ENCODE data around the gene ZBTB16. TPM values are rescaled to one million over a fixed set of nuclear protein-coding genes. Genes with fewer than 3 reads are reported as not detected.
A peak's percentile ranks its signal among the peaks of the same experiment; 100 is the strongest.

ZBTB16 gene
- total and polyA plus RNA-seq, 2 donors (not counting 3 experiments of a cell fraction or from before 2014, with no cell fraction given) = 9.8 to 20.3 TPM

DNA sequence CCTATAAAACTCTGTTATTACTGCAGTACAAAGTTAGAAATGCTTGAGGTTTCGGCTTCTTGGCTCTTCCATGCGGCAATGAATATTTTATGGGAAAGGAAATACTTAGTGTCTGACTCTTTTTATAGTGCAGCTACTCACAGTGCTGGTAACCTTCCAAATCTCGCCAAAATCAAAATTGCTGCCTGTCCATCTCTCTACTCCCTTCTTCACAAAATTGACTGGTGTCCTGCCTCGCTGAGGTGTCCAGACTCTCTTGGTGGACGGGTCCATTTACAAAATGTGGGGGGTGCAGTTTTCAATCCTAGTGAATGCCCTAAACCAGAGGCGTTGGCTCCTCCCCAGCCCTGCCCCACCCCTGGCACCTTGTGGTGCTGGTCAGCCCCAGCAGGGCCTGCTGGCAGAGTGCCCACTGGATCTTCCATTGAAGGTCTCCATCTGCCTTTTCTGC is 73.5 kb downstream of the ZBTB16 start:
- Histone ChIP-seq H4K20me1 (replicated peaks; ENCODE audit: control insufficient read depth, extremely low read depth, insufficient read depth, low read length) (no peaks in the 10 kb centered on the region), H3K27ac (ENCODE audit: insufficient read depth, low read depth, low read length) (no peak overlapping the region), H3K4me2 (ENCODE audit: insufficient read depth, low read length) (no peak overlapping the region), H3K27me3 (ENCODE audit: control insufficient read depth in 2 of 2, insufficient read depth in 2 of 2, low read length in 2 of 2) (no peaks in the 10 kb centered on the region), H3K79me2 (ENCODE audit: control insufficient read depth, insufficient read depth, low read length) (no peaks in the 10 kb centered on the region), H3K9me1 (replicated peaks; ENCODE audit: control insufficient read depth, extremely low read depth, insufficient read depth, low read length) (no peaks in the 10 kb centered on the region), H3K4me1 (ENCODE audit: control insufficient read depth, extremely low read depth, insufficient read depth, low read length) (peaks cover 19% of the 10 kb centered on the region), H3K9me3 (replicated peaks; ENCODE audit: control insufficient read depth, insufficient read depth, low read length) (no peaks in the 10 kb centered on the region), H3K36me3 (ENCODE audit: control insufficient read depth in 2 of 2, extremely low read depth in 1 of 2, insufficient read depth in 2 of 2, low read length in 2 of 2) (no peaks in the 10 kb centered on the region), H3K4me3 (replicated peaks in 1 of 3; ENCODE audit: insufficient read depth in 1 of 3, low read depth in 1 of 3, low read length in 3 of 3) (no peak overlapping the region), H3K9ac (replicated peaks; ENCODE audit: extremely low read depth, insufficient read depth, low read length) (no peak overlapping the region), H2AFZ (ENCODE audit: low read depth, low read length) (no peak overlapping the region)
- dilution Hi-C loops (cut with MboI; ENCODE audit: extremely low pct_ligation_motif_present, low sequenced_read_pairs) = no loop called here
- BruUV-seq (replicated peaks) = no TSS peak
- TF ChIP-seq MAX (IDR thresholded peaks at IDR 0.05; ENCODE audit: insufficient read depth, insufficient read length) (no peak), MYC (IDR thresholded peaks at IDR 0.05; ENCODE audit: low read depth, low read length) (no peak), FOS (IDR thresholded peaks at IDR 0.05; ENCODE audit: borderline replicate concordance, insufficient read depth, low read length) (no peak), EZH2 (IDR thresholded peaks at IDR 0.05; ENCODE audit: borderline replicate concordance, low read depth, low read length, severe bottlenecking) (no peak), JUN (IDR thresholded peaks at IDR 0.05; ENCODE audit: borderline replicate concordance, insufficient read depth, insufficient read length, low read depth) (no peak), POLR2AphosphoS5 (IDR thresholded peaks at IDR 0.05; ENCODE audit: insufficient read depth, low read depth, low read length) (no peak)
- intact Hi-C loops (cut with micrococcal nuclease) = no loop called here
- POLR2A ChIA-PET = no interaction called here
- FAIRE-seq = no peak
- DNase-seq (ENCODE audit: low read depth, low spot score) = no peak
- CTCF ChIA-PET = interaction anchor here (1.1 to 1.6 kb wide), 4 partner anchors 12 to 140 kb away, joined by 3 to 4 read pairs (median 4); partner anchors contain the start of gene ZBTB16

DNA sequence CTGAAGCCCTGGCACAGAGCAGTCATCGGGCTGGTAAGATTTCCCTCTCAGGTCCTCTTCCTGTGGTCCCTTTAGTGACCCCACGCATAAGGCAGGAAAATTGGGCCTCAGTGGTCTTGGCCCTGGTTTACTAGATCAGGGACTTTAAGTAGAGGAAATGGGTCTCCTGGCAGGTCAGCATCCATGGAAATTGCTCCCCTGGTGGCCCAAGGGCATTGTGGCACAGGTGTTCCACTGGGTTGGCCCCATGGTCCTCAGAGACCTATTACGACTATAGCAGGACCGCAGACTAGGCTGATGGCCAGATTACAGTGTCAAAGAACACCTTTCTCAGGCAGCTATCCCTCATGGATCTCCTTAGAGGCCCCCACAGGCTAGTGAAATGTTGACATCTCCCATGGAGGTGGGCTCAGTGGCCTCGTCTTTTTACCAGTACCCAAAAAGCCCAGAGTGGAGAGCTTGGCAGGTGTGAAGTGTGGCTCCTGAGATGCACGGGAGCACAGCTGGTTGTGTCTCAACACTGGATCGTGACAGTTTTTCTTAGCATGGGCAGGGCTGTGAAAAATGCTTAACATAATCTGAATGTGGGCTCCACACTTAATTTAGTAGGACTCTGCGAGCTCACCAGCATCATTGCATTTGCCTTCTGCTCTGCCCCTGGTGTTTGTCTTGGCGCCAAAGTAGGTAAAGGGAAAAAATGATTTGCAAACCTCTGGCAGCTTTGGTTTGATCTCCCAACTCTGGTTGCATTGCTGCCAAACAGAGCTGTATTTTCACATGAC is 74.2 kb downstream of the ZBTB16 start:
- ChIA-PET CTCF (interaction anchor here (0.8 to 2.8 kb wide), 10 partner anchors 9 to 141 kb away, joined by 3 to 10 read pairs (median 4); partner anchors contain the start of gene ZBTB16), POLR2A (no interaction called here)

More for the DNA sequence above, 74.2 kb downstream of the ZBTB16 start:
- Histone ChIP-seq H2AFZ (ENCODE audit: low read depth, low read length) (no peak overlapping the region), H3K27ac (ENCODE audit: insufficient read depth, low read depth, low read length) (no peak overlapping the region), H3K9ac (replicated peaks; ENCODE audit: extremely low read depth, insufficient read depth, low read length) (no peak overlapping the region), H3K27me3 (ENCODE audit: control insufficient read depth in 2 of 2, insufficient read depth in 2 of 2, low read length in 2 of 2) (no peaks in the 10 kb centered on the region), H3K4me2 (ENCODE audit: insufficient read depth, low read length) (no peak overlapping the region), H3K9me1 (replicated peaks; ENCODE audit: control insufficient read depth, extremely low read depth, insufficient read depth, low read length) (no peaks in the 10 kb centered on the region), H3K79me2 (ENCODE audit: control insufficient read depth, insufficient read depth, low read length) (no peaks in the 10 kb centered on the region), H3K9me3 (replicated peaks; ENCODE audit: control insufficient read depth, insufficient read depth, low read length) (no peaks in the 10 kb centered on the region), H3K4me1 (ENCODE audit: control insufficient read depth, extremely low read depth, insufficient read depth, low read length) (peaks cover 24% of the 10 kb centered on the region), H3K4me3 (replicated peaks in 1 of 3; ENCODE audit: insufficient read depth in 1 of 3, low read depth in 1 of 3, low read length in 3 of 3) (no peak overlapping the region), H3K36me3 (ENCODE audit: control insufficient read depth in 2 of 2, extremely low read depth in 1 of 2, insufficient read depth in 2 of 2, low read length in 2 of 2) (no peaks in the 10 kb centered on the region), H4K20me1 (replicated peaks; ENCODE audit: control insufficient read depth, extremely low read depth, insufficient read depth, low read length) (no peaks in the 10 kb centered on the region)
- DNase-seq (ENCODE audit: low read depth, low spot score) (peak; percentile 33), FAIRE-seq (no peak)
- intact Hi-C loops (cut with micrococcal nuclease) (no loop called here), dilution Hi-C loops (cut with MboI; ENCODE audit: extremely low pct_ligation_motif_present, low sequenced_read_pairs) (no loop called here)
- BruUV-seq (replicated peaks) = no TSS peak
- TF ChIP-seq EZH2 (IDR thresholded peaks at IDR 0.05; ENCODE audit: borderline replicate concordance, low read depth, low read length, severe bottlenecking) (no peak), CTCF (IDR thresholded peaks at IDR 0.05; ENCODE audit: extremely low read depth in 1 of 2, insufficient read depth in 1 of 2, low read depth in 1 of 2, low read length in 2 of 2) (no peak), POLR2A (IDR thresholded peaks at IDR 0.05; ENCODE audit: low read depth, low read length) (no peak), POLR2AphosphoS5 (IDR thresholded peaks at IDR 0.05; ENCODE audit: insufficient read depth, low read depth, low read length) (no peak), GATA2 (IDR thresholded peaks at IDR 0.05; ENCODE audit: insufficient read depth, insufficient read length, low read depth, low read length) (no peak), MAX (IDR thresholded peaks at IDR 0.05; ENCODE audit: insufficient read depth, insufficient read length) (no peak), JUN (IDR thresholded peaks at IDR 0.05; ENCODE audit: borderline replicate concordance, insufficient read depth, insufficient read length, low read depth) (no peak), FOS (IDR thresholded peaks at IDR 0.05; ENCODE audit: borderline replicate concordance, insufficient read depth, low read length) (no peak), MYC (IDR thresholded peaks at IDR 0.05; ENCODE audit: low read depth, low read length) (no peak)

All from endothelial cell of umbilical vein (primary cell).